Adrenal gland (tissue), 12 donors: ENCODE measurements around the gene ASTN1. TPM values are rescaled to one million over a fixed set of nuclear protein-coding genes. Genes with fewer than 3 reads are reported as not detected.

Experiments
- DNase-seq, 7 donors: peaks; one replicate each; pipeline ENCODE4 v3.0.0-alpha.2; 2019 to 2020
- H3K27ac ChIP-seq, 5 donors: fragments of 200-600 bp; sonication (generic) in 4 of 5; 1 replicate in 3 of 5; 2 replicates in 2 of 5; pipeline versions ENCODE4 v1.5.1 to v1.8.0; 2016 to 2020; ENCODE audit warnings: mild to moderate bottlenecking in 1 of 5
- H3K27me3 ChIP-seq: fragments of 200-600 bp; 2 replicates; pipeline ENCODE4 v1.8.0; 2021
- H3K36me3 ChIP-seq, 2 donors: fragments of 200-600 bp; replicated peaks in 1 of 2; 1 replicate in 1 of 2; 2 replicates in 1 of 2; pipeline versions ENCODE4 v1.5.1 to v1.8.0; 2018 to 2022
- H3K4me1 ChIP-seq, 2 donors: fragments of 200-600 bp; replicated peaks in 1 of 2; 1 replicate in 1 of 2; 2 replicates in 1 of 2; pipeline versions ENCODE4 v1.5.1 to v1.8.0; 2018 to 2021
- H3K4me3 ChIP-seq, 4 donors: fragments of 200-600 bp; sonication (generic) in 3 of 4; one replicate each; pipeline ENCODE4 v1.5.1; 2016 to 2018
- H3K9me3 ChIP-seq, 3 donors: fragments of 200-600 bp; sonication (generic) in 1 of 3; replicated peaks in 1 of 3; 1 replicate in 2 of 3; 2 replicates in 1 of 3; pipeline versions ENCODE4 v1.5.1 to v1.8.0; 2016 to 2021
- POLR2A ChIP-seq, 2 donors: fragments of 450-650 bp; IDR thresholded peaks; one replicate each; pipeline ENCODE4 v1.6.1; 2017; ENCODE audit warnings: antibody characterized with exemption in 2 of 2, mild to moderate bottlenecking in 2 of 2, moderate library complexity in 1 of 2
- WGBS, 4 donors: extraction: QIAGEN DNeasy Blood & Tissue Kit in 2 of 4; methylation state at CpG; one replicate each; pipeline versions ENCODE4 v1.1.5 to v1.1.7; 2013 to 2017; 5-methylcytosine and 5-hydroxymethylcytosine counted together
- intact Hi-C, 2 donors: fragments of 100-400 bp; cut with DNase I; formaldehyde crosslinking; loops; one replicate each; pipeline versions ENCODE4 v1.14.1 to v1.15.0; 2022 to 2023
- polyA plus RNA-seq, 3 donors: library from polyadenylated mRNA; stranded (reverse); fragments of 200-250 nt in 2 of 3; fragments of 350-450 nt in 1 of 3; fragmentation: Illumina TruSeq in 1 of 3; extraction: RNeasy Lipid Tissue Mini Kit (QIAGEN cat#74804) in 1 of 3; gene quantifications; one replicate each; pipeline ENCODE4 v1.2.3, GENCODE V29; 2013 to 2014
- total RNA-seq, 9 donors: library from RNA; depleted of rRNA in 4 of 9; stranded (reverse); fragments of >200 nt in 4 of 9; fragments of 120-200 nt in 1 of 9; fragmentation: NEBNext Ultra II Directional in 1 of 9; extraction: Animal tissue kit (Norgen Biotek cat#: 25700) in 1 of 9; gene quantifications; one replicate each; pipeline versions ENCODE4 v1.1.0 to v1.2.4, GENCODE V29; 2013 to 2023
- TF ChIP-seq, protein P1 (sequence below), 6 experiments: fragments of 450-650 bp in 4 of 6; fragments of 200-600 bp in 2 of 6; sonication (generic) in 1 of 6; IDR thresholded peaks; 1 replicate in 5 of 6; 2 replicates in 1 of 6; pipeline versions ENCODE4 v1.5.1 to v1.8.0; 2016 to 2021; ENCODE audit warnings: antibody characterized with exemption in 6 of 6, mild to moderate bottlenecking in 2 of 6, moderate library complexity in 1 of 6
- donor health status: healthy with polysubstance abuse.
- donor health status: Bipolar disorder and iron deficiency.
- donor health status: DM: yes; HTN: yes; CAD: no.
- donor health status: DM: no; HTN: no; CAD: no.
- donor health status: DM: no; HTN: no; CAD: no.
- donor health status: DM: yes; HTN: yes; CAD: no.

ASTN1 gene
- total and polyA plus RNA-seq, 12 donors: 7.7 to 58.6 (median 40.7) TPM

DNA sequence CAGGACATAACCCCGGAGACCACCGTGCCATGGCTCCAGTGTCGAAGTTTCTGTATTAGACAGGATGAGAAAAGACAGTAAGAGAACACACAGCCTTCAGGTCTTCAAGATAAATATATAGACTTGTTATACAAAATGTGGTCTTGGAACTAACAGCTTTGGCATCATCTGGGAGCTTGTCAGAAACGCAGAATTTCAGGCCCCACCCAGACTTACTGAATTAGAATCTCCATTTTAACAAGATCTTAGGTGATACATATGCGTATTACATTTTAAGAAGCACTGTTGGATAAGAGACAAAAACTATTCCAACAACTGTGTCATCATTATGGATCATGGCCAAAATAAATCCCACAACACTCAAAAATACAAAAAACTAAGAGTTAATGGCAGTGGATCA is 239.3 kb downstream of the ASTN1 start:
- intact Hi-C loops: no loop called here
- Histone ChIP-seq H3K36me3 (no peaks in the 10 kb centered on the region), H3K4me1 (no peaks in the 10 kb centered on the region), H3K27me3 (no peaks in the 10 kb centered on the region), H3K4me3 (no peak overlapping the region), H3K9me3 (no peaks in the 10 kb centered on the region), H3K27ac (no peak overlapping the region)
- TF ChIP-seq POLR2A (IDR thresholded peaks at IDR 0.05): no peak
- TF ChIP-seq, protein P1, sequence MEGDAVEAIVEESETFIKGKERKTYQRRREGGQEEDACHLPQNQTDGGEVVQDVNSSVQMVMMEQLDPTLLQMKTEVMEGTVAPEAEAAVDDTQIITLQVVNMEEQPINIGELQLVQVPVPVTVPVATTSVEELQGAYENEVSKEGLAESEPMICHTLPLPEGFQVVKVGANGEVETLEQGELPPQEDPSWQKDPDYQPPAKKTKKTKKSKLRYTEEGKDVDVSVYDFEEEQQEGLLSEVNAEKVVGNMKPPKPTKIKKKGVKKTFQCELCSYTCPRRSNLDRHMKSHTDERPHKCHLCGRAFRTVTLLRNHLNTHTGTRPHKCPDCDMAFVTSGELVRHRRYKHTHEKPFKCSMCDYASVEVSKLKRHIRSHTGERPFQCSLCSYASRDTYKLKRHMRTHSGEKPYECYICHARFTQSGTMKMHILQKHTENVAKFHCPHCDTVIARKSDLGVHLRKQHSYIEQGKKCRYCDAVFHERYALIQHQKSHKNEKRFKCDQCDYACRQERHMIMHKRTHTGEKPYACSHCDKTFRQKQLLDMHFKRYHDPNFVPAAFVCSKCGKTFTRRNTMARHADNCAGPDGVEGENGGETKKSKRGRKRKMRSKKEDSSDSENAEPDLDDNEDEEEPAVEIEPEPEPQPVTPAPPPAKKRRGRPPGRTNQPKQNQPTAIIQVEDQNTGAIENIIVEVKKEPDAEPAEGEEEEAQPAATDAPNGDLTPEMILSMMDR (IDR thresholded peaks at IDR 0.05): no peak
- no peak for DNase-seq
- 73 to 87% (median 85%) methylated on average over 5 of the region's 5 CpGs for WGBS, 4 donors

DNA sequence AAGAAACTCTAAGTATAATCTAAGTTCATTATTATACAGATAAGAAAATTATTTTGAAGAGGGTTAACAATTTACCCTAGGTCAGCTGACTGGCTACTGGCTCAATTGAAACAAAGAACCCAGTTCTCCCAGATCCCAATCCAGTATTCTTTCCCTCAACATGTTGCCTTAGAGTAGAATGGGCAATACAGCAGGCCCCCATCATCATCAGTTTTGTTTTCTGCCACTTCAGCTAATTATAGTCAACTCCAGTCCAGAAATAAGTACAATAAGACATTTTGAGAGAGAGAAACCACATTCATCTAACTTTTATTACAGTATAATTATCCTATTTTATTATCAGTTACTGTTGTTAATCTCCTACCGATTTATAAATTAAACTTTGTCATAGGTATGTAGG is 241.2 kb downstream of the ASTN1 start:
- 88 to 97% (median 90%) methylated on average over 1 of the region's 1 CpG for WGBS, 4 donors
- Histone ChIP-seq H3K9me3 (no peaks in the 10 kb centered on the region), H3K27me3 (no peaks in the 10 kb centered on the region), H3K4me1 (no peaks in the 10 kb centered on the region), H3K4me3 (no peak overlapping the region), H3K36me3 (no peaks in the 10 kb centered on the region), H3K27ac (no peak overlapping the region)
- no peak for DNase-seq
- intact Hi-C loops: no loop called here
- no peak for TF ChIP-seq POLR2A (IDR thresholded peaks at IDR 0.05)
- TF ChIP-seq, protein P1 (IDR thresholded peaks at IDR 0.05): no peak

DNA sequence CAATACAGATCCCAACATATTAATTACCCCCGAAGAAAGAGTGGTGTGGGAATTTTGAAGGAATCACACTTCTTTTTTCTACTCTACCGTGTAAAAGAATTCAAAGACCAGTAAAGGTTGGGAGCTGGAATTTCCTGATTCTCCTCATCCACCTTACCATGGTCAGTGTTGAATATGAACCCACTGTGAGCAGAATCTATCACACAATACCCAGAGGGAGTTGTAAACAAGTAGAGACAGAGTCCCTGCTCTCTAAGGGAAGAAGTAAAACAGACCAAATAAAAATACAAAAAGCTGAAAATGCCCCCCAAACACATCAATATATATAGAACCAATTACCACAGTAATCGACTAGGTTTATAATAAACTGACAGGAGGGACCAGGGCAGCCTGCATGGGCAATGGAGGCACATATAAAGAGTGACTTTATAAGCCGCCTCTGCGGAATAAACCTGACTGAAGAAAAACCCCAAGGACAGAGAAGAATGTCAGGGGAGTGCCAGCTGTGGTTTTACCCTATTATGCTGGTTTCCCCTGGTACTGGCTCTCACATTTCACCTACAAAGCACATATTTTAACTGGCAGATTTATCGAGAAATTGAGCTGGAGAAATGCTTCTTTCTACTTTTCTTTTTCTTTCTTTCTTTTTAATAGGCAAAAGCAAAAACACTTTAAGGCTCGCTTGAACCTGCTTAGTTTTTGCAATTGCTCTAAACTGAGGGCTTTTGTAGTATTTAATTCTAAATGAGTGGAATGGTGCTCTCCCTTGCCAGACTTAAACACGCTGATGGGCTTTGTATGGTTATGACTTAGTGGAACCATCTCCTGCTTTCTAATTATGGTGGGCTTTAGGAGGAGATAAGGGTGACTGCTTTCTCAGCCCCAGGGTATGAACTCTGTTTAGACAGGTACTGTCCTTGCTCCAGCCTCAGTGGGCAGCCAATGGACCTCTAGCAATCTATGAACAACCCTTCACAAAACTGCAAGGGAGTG is 244.8 kb downstream of the ASTN1 start:
- no peaks in the 10 kb centered on the region for H3K36me3 ChIP-seq
- no peaks in the 10 kb centered on the region for H3K27me3 ChIP-seq
- DNase-seq: no peak
- no peak for TF ChIP-seq POLR2A (IDR thresholded peaks at IDR 0.05)
- TF ChIP-seq, protein P1 (IDR thresholded peaks at IDR 0.05): no peak
- H3K27ac ChIP-seq: no peak overlapping the region
- H3K4me1 ChIP-seq: no peaks in the 10 kb centered on the region
- intact Hi-C loops: no loop called here
- no peaks in the 10 kb centered on the region for H3K9me3 ChIP-seq
- H3K4me3 ChIP-seq: no peak overlapping the region
- WGBS, 4 donors: 76 to 82% (median 80%) methylated on average over 8 of the region's 8 CpGs

DNA sequence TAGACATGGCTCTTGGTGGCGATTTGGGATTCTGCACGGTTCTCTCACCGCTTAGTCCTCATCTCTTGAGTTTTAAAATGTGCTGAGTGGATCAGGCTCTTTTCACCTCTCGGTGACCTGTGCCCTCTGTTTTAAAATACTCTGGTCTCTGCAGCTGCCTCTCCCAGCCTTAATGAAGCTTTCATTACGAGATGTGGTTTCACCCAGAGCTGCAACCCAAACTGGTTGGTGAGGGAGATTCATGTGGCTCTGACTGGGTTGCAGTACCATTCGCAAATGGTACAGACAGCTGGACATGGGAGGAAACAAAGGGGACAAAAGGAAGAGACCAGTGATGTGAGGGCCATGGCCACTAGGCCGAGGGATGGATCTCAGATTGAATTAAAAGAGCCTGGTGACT is 258.9 kb downstream of the ASTN1 start:
- peaks cover 14 to 15% of the 10 kb centered on the region in 2 donors for H3K4me1 ChIP-seq
- no peaks in the 10 kb centered on the region for H3K27me3 ChIP-seq
- TF ChIP-seq, protein P1 (IDR thresholded peaks at IDR 0.05): no peak
- TF ChIP-seq POLR2A (IDR thresholded peaks at IDR 0.05): no peak
- intact Hi-C loops: loop anchor here in 1 of 2 donors (10.0 kb wide), 1 partner anchor 879 kb away; no protein-coding TSS in a partner anchor
- H3K27ac ChIP-seq: no peak overlapping the region
- H3K36me3 ChIP-seq: no peaks in the 10 kb centered on the region
- WGBS, 4 donors: 86 to 95% (median 95%) methylated on average over 7 of the region's 7 CpGs
- no peak overlapping the region for H3K4me3 ChIP-seq
- no peak for DNase-seq
- H3K9me3 ChIP-seq: no peaks in the 10 kb centered on the region
